Right atrium auricular region (tissue), 2 donors: ENCODE measurements around the gene KCNAB1. TPM values are rescaled to one million over a fixed set of nuclear protein-coding genes. Genes with fewer than 3 reads are reported as not detected.

Experiments used
- DNase-seq: peaks from one replicate; pipeline ENCODE4 v3.0.0-alpha.2; 2019; ENCODE audit warnings: low spot score
- H3K27ac ChIP-seq, 2 donors: fragments of 200-600 bp; sonication (generic); 1 replicate in 1 of 2; 2 replicates in 1 of 2; pipeline ENCODE4 v1.5.1; 2016 to 2019
- H3K27me3 ChIP-seq, 2 donors: fragments of 200-600 bp; sonication (generic); one replicate each; pipeline versions ENCODE4 v1.5.1 to v1.6.0; 2017 to 2019
- H3K36me3 ChIP-seq: fragments of 200-600 bp; sonication (generic); one replicate; pipeline ENCODE4 v1.5.1; 2016
- H3K4me1 ChIP-seq, 2 donors: fragments of 200-600 bp; sonication (generic); one replicate each; pipeline versions ENCODE4 v1.5.1 to v1.6.0; 2017 to 2019
- H3K4me3 ChIP-seq, 2 donors: fragments of 200-600 bp; sonication (generic); 1 replicate in 1 of 2; 2 replicates in 1 of 2; pipeline ENCODE4 v1.5.1; 2017 to 2019; ENCODE audit warnings: mild to moderate bottlenecking in 1 of 2, moderate library complexity in 1 of 2
- H3K9me3 ChIP-seq, 2 donors: fragments of 200-600 bp; sonication (generic); one replicate each; pipeline ENCODE4 v1.5.1; 2019
- CTCF ChIP-seq, 2 donors: fragments of 200-600 bp; sonication (generic); IDR thresholded peaks; one replicate each; pipeline ENCODE4 v1.5.1; 2019; ENCODE audit warnings: antibody characterized with exemption in 2 of 2
- total RNA-seq, 2 donors: library from RNA; depleted of rRNA; stranded (reverse); fragments of >200 nt; gene quantifications; one replicate each; pipeline ENCODE4 v1.1.0, GENCODE V29; 2016

The KCNAB1 gene
- total RNA-seq, 2 donors from 2014 or later, result 2.0 to 3.2 TPM

GRCh38 chr3:156479604-156480003 is 359.2 kb downstream of the KCNAB1 start:
- no peak for TF ChIP-seq CTCF (IDR thresholded peaks at IDR 0.05)
- Histone ChIP-seq H3K36me3 (no peaks in the 10 kb centered on the region), H3K27me3 (no peaks in the 10 kb centered on the region), H3K27ac (no peak overlapping the region), H3K9me3 (no peaks in the 10 kb centered on the region), H3K4me1 (peaks cover 0 to 12% of the 10 kb centered on the region in 2 donors), H3K4me3 (no peak overlapping the region)
- DNase-seq, result no peak

GRCh38 chr3:156480949-156481348 is 360.6 kb downstream of the KCNAB1 start:
- Histone ChIP-seq H3K4me3 (no peak overlapping the region), H3K36me3 (no peaks in the 10 kb centered on the region), H3K27ac (no peak overlapping the region), H3K9me3 (no peaks in the 10 kb centered on the region), H3K27me3 (no peaks in the 10 kb centered on the region), H3K4me1 (peaks cover 0 to 12% of the 10 kb centered on the region in 2 donors)
- no peak for DNase-seq
- TF ChIP-seq CTCF (IDR thresholded peaks at IDR 0.05), result no peak

- Histone ChIP-seq H3K27ac (no peak overlapping the region), H3K9me3 (no peaks in the 10 kb centered on the region), H3K4me1 (peaks cover 0 to 12% of the 10 kb centered on the region in 2 donors), H3K4me3 (no peak overlapping the region), H3K36me3 (no peaks in the 10 kb centered on the region), H3K27me3 (no peaks in the 10 kb centered on the region)
- DNase-seq, result no peak
- no peak for TF ChIP-seq CTCF (IDR thresholded peaks at IDR 0.05)
Measured at GRCh38 chr3:156483002-156483401, 362.6 kb downstream of the KCNAB1 start.

- DNase-seq, result no peak
- no peaks in the 10 kb centered on the region for H3K36me3 ChIP-seq
- no peak for TF ChIP-seq CTCF (IDR thresholded peaks at IDR 0.05)
- H3K4me3 ChIP-seq, result no peak overlapping the region
- no peaks in the 10 kb centered on the region for H3K9me3 ChIP-seq
- no peaks in the 10 kb centered on the region for H3K27me3 ChIP-seq
- peaks cover 0 to 12% of the 10 kb centered on the region in 2 donors for H3K4me1 ChIP-seq
- peak overlapping the region in 1 of 2 donors; percentile 38 for H3K27ac ChIP-seq
Measured at GRCh38 chr3:156483426-156483825, 363.0 kb downstream of the KCNAB1 start.

- Histone ChIP-seq H3K27me3 (no peaks in the 10 kb centered on the region), H3K36me3 (no peaks in the 10 kb centered on the region), H3K9me3 (no peaks in the 10 kb centered on the region), H3K4me1 (peaks cover 0 to 12% of the 10 kb centered on the region in 2 donors), H3K4me3 (no peak overlapping the region), H3K27ac (peak overlapping the region in 1 of 2 donors; percentile 38)
- DNase-seq, result no peak
- no peak for TF ChIP-seq CTCF (IDR thresholded peaks at IDR 0.05)
Measured at GRCh38 chr3:156483961-156484787, 363.8 kb downstream of the KCNAB1 start.
